NCI-H82 treated with DMSO at 0.1 percent for 48 hours (cell line): ENCODE results near the gene GPRASP1.
"Not testable (repeated sequence)": the region's sequence is repeated elsewhere in the genome, so short reads cannot be mapped to it uniquely, and the experiment has no call there.

ENCODE experiments used
- DNase-seq: peaks from one replicate; lab custom pipeline; 2025; ENCODE audit not compliant: unreplicated experiment; lab: John Stamatoyannopoulos, UW

Gene GPRASP1, protein sequence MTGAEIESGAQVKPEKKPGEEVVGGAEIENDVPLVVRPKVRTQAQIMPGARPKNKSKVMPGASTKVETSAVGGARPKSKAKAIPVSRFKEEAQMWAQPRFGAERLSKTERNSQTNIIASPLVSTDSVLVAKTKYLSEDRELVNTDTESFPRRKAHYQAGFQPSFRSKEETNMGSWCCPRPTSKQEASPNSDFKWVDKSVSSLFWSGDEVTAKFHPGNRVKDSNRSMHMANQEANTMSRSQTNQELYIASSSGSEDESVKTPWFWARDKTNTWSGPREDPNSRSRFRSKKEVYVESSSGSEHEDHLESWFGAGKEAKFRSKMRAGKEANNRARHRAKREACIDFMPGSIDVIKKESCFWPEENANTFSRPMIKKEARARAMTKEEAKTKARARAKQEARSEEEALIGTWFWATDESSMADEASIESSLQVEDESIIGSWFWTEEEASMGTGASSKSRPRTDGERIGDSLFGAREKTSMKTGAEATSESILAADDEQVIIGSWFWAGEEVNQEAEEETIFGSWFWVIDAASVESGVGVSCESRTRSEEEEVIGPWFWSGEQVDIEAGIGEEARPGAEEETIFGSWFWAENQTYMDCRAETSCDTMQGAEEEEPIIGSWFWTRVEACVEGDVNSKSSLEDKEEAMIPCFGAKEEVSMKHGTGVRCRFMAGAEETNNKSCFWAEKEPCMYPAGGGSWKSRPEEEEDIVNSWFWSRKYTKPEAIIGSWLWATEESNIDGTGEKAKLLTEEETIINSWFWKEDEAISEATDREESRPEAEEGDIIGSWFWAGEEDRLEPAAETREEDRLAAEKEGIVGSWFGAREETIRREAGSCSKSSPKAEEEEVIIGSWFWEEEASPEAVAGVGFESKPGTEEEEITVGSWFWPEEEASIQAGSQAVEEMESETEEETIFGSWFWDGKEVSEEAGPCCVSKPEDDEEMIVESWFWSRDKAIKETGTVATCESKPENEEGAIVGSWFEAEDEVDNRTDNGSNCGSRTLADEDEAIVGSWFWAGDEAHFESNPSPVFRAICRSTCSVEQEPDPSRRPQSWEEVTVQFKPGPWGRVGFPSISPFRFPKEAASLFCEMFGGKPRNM (N-terminal part only)

DNA sequence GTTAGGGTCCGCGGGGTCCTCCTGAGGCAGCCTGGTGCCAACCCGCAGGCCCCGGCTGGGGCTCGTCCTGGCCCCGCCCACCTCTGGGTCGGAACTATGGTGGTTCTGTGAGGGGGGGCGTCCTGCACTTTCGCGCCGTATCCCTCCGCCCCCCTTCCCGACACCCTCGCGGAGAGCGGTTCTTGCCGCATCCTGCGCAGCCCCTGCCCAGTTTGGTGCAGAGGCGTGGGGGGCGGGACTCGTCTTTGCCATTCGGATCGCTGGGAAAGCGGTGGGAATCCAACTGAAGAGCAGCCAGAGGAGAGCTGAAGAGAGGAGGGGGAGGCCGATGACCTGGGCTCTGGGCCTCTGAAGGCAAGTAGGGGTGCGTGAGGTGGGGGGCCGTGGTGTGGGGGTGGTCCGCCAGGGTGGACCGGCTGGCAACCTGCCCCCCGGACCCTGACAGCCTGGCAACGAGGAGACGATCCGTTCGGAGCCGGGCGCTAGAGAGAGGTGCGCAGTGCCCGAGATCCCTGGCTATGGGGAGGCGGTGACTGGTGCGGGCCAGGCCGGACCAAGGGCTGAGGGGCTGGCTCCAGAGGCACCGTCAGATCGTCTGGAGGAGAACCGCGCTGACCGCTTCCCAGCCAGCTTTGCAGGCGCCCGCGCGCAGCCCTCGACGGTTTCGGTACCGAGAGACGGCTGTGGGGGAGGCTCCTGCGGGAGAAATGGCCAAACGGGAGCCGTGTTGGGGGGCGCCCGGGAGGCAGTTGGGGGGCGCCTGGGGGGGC lies at the start of gene GPRASP1:
TSS of gene GPRASP1 (plus strand) at position 242 of the 770 bp plus-strand sequence. CDS start 2,431 bp downstream, outside the sequence.
- no peak for DNase-seq

GRCh38 chrX:102604327-102604726 lies 47.0 kb upstream of the GPRASP1 start:
- DNase-seq, result peak; percentile 21

- no peak for DNase-seq
Observed at GRCh38 chrX:102606115-102606514, 45.2 kb upstream of the GPRASP1 start.

DNA sequence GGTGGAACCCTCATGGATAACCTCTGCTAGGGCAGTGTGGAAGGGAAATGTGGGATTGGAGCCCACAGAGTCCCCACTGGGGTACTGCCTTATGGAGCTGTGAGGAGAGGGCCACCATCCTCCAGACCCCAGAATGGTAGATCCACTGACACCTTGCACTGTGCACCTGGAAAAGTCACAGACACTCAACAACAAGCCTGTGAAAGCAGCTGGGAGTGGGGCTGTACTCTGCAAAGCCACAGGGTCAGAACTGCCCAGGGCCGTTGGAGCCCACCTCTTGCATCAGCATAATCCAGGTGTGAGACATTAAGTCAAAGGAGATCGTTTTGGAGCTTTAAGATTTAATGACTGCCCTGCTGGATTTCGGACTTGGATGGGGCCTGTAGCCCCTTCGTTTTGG lies 40.4 kb upstream of the GPRASP1 start:
- DNase-seq, result no peak

GRCh38 chrX:102624105-102624504 lies 27.2 kb upstream of the GPRASP1 start:
- DNase-seq, result no peak

GRCh38 chrX:102627640-102628039 lies 23.6 kb upstream of the GPRASP1 start:
- no peak for DNase-seq

- no peak for DNase-seq
Observed at GRCh38 chrX:102637561-102637960, 13.7 kb upstream of the GPRASP1 start.

DNA sequence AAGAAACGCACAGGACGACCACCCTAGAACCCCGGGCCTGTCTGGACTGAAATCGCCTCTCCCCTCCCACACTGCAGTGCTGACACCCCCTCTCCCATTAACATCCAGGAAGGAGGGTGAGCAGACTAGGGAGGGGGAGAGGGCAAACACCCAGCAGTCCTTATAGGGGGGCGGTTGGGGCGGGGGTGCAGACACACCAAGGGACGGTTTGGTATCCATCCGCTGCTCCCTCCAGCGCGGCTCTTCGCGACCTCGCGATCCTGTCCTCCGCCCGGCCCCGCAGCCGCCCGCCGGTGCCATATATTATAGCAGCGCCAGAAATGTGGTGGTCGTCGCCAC lies 411 bp upstream of the GPRASP1 start:
- DNase-seq, result no peak

GRCh38 chrX:102652031-102652688 lies 877 bp downstream of the GPRASP1 start:
- DNase-seq, result no peak

GRCh38 chrX:102654696-102655095 lies 3.4 kb downstream of the GPRASP1 start:
- DNase-seq, result no peak

DNA sequence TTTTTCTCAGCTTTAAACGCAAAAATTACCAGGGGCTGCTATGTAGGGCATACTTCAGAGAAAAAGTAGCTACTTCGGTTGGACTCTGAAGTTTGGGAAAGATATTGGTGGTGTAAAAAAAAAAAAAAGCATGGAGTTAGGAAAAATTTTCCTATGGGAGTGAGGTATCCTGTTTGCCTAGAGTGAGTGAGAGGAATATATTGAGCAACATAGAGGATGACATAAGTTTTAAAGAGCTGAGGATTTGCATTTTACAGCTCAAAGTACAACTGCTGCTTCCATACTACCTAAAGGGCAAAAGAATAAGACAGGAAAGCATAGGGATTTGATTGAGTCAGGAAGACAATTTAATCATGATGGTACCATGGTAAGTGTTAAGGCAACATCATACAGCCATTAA lies 7.3 kb downstream of the GPRASP1 start:
- no peak for DNase-seq

- peak; percentile 64 for DNase-seq
Observed at GRCh38 chrX:102659790-102660757, 8.8 kb downstream of the GPRASP1 start.

DNA sequence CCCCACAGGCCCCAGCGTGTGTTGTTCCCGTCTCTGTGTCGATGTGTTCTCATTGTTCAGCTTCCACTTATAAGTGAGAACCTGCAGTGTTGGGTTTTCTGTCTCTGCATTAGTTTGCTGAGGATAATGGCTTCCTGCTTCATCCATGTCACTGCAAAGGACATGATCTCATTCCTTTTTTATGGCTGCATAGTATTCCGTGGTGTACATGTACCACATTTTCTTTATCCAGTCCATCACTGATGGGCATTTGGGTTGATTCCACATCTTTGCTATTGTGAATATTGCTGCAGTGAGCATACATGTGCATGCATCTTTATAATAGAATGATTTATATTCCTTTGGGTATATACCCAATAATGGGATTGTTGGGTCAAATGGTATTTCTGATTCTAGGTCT lies 12.5 kb downstream of the GPRASP1 start:
- not testable (repeated sequence) for DNase-seq

DNA sequence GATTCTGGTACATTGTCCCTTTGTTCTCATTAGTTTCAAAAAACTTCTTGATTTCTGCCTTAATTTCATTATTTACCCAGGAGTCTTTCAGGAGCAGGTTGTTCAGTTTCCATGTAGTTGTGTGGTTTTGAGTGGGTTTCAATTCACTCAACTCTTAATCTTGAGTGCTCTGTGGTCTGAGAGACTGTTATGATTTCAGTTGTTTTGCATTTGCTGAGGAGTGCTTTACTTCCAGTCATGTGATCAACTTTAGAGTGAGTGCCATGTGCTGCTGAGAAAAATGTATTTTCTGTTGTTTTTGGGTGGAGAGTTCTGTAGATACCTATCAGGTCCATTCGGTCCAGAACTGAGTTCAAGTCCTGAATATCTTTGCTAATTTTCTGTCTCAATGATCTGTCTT lies 15.8 kb downstream of the GPRASP1 start:
- not testable (repeated sequence) for DNase-seq

- no peak for DNase-seq
Observed at GRCh38 chrX:102669526-102669925, 18.2 kb downstream of the GPRASP1 start.

- no peak for DNase-seq
Observed at GRCh38 chrX:102672856-102673255, 21.6 kb downstream of the GPRASP1 start.

DNA sequence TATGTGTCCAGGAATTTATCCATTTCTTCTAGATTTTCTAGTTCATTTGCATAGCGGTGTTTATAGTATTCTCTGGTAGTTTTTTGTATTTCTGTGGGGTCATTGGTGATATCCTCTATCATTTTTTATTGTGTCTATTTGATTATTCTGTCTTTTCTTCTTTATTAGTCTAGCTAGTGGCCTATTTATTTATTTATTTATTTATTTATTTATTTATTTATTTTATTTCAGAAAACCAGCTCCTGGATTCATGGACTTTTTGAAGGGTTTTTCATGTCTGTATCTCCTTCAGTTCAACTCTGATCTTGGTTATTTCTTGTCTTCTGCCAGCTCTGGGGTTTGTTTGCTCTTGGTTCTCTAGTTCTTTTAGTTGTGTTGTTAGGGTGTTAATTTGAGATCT lies 26.2 kb downstream of the GPRASP1 start:
- not testable (repeated sequence) for DNase-seq

GRCh38 chrX:102684772-102685520 lies 33.7 kb downstream of the GPRASP1 start:
- DNase-seq, result no peak
